GM18502 (cell line): ENCODE measurements around the gene DUSP15.
"Not testable (repeated sequence)": the region's sequence is repeated elsewhere in the genome, so short reads cannot be mapped to it uniquely, and the experiment has no call there.

Source experiments
- ATAC-seq: cut with Tn5 transposase; IDR thresholded peaks from one replicate; pipeline ENCODE4 v1.9.1; 2021; ENCODE audit warnings: mild to moderate bottlenecking; ENCODE audit not compliant: unreplicated experiment, poor library complexity

The DUSP15 gene

DNA sequence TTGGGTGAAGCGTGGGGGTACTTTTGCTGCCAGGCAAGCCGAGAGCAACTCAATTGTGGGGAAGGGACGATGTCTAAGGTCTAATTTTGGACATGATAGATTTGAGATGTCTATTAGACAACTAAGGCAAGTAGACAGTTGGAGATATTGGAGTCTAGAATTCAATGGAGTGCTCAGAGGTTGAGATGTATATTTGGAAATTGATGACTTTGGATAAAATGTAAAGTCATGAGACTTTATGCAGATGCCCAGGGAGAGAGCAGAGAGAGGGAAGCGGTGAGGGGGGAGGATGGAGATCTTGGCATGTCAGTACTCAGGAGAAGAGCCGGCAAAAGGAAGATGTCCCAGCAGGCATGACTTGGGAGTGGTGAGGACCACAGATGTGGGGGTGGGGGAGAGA, 44.3 kb downstream of the DUSP15 start:
- no peak for ATAC-seq

DNA sequence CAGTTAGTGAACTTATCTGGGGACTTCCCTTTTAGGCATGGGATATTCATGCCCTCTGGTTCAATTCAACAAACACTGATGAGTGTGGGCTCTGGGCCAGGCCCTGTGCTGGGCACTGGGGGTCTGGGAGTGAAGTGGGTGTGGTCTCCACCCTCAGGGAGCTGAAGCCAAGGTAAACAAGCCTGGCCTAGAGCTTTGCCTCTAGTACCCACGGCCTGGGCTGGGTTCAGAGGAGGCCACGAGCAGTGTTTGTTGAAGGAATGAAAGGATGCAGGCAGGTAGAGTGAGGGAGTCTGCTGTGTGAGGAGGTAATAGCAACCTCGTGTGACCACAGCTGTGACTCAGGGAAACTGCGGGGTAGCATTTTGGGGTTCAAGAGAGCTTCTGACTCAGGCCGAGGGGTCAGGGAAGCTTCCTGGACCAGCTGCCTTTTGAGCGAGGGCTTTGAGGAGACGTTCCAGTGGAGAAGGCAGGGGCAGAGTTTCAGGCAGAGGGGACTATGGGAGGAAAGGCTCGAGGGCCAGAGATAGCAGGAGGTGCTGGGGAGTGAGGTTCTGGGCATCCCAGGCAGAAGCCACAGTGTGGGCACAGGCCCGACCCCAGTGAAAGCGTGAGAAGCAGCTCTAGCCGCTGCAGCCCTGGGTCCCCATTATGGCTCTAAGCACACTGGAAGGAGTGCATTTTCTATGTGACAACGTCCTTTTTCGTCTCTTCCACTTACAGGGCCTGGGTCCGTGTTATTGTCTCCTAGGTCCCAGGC, 45.6 kb downstream of the DUSP15 start:
- no peak for ATAC-seq

GRCh38 chr20:31824125-31824485, 46.2 kb downstream of the DUSP15 start:
- no peak for ATAC-seq

DNA sequence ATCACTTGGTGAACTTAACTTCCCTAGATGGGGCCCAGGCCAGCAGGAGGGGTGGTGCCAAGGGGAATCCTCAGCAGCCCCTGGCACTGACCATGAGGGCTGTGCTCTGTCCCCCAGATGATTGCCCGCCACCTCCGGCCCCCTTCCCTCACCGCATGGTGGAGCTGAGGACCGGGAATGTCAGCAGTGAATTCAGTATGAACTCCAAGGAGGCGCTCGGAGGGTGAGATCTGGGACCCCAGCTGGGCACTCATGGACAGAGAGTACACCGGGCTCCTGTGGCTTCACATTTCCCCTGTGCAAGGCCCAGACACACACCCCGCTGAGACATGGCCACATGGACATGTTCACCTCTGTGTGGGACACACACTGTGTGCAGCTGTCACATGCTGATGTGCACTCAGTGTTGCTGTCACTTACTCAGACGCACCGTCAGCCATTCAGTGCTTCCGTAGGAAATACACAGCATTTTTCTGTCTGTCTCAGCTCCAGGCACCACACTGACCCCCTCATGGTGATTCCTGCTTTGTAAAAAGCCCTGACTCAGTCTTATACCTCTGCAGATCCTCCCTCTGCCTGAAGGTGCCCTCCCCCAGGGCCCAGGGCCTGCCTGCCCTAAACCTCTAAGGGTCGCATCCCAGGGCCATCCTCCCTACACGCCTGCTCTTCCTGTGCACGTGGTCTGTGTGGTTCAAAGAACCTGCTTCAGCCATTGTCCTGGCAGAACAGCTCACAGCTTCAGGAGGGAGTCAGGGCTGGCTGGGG, 46.8 kb downstream of the DUSP15 start:
- ATAC-seq, result no peak

DNA sequence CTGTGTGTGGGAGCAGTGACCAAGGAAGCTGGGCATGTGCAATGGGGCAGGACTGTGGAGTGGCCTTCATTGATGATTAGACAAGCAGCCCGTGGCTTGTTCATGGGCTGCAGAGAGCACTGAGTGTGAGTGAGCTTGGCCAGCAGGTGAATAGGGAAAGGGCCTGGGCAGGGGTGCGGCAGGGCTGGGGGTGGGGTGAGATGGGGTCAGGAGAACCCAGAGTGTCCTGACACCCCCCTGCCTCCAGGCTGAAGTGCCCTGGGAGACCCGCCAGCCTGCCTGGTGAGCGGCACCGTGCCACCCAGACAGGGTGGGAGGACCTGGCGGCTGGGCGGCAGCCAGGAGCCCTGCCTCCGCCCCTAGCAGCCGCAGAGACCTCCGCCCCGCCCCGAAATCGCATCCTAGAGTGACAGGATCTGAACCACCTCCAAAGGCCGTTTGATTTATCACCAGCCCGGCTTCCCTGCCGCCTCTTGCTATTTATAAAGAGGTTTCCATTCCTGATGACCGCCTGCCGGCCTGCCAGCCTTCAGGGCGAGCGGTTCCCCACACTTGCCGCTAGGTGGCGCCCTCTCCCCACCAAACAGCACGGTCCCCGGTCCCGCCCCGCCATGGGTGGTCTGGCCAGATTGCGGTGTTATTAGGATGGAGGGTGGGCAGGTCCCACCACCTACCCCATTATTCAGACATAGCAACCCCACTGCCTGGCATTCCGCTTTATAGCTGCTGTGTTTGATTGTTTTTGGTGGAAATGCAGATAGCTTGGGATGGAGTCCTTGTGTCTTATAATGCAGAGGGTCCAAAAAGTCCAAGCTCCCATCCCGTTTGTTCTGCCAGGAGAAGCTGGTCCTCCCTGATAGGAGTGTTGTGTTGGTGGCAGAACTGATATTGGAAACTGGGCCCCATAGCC, 47.7 kb downstream of the DUSP15 start:
- peak; percentile 77 for ATAC-seq

GRCh38 chr20:31821427-31821826, 48.9 kb downstream of the DUSP15 start:
- ATAC-seq, result no peak

GRCh38 chr20:31820228-31820627, 50.1 kb downstream of the DUSP15 start:
- ATAC-seq, result no peak

DNA sequence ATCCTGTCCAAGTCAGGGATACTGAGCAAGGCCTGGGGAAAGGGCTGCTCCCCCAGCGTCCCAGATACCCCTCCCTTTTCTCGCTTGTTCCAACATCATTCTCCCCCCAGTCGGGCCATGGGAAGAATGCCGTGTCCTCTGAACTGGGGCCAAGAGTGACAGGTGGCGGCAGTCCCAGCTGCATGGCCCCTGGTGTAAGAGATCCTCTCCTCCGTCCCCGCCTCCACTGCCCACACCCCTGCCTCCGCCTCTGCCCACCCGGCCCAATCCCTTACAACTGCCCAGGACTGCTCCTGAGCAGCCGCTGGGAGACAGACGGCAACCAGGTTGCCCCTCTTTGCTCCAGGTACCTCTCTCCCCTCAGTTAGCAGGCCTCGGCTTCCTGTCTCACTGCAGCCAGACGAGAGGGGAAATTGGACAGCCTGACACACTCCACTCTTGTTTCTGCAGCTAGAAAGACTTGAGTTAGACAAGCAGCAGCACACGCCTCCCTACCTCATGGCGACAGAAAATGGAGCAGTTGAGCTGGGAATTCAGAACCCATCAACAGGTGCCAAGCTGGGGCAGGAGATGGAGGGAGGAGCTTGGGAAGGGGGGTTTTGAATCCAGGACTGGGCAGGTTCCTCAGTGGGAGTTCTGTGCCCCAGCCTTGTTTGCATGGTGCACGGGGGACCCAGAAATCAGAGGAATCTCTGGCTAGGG, 51.1 kb downstream of the DUSP15 start, which contains the start of gene MYLK2:
TSS of gene MYLK2 (plus strand) at position 274 of the 702 bp plus-strand sequence. CDS start at position 499, 225 bp downstream.
- no peak for ATAC-seq

DNA sequence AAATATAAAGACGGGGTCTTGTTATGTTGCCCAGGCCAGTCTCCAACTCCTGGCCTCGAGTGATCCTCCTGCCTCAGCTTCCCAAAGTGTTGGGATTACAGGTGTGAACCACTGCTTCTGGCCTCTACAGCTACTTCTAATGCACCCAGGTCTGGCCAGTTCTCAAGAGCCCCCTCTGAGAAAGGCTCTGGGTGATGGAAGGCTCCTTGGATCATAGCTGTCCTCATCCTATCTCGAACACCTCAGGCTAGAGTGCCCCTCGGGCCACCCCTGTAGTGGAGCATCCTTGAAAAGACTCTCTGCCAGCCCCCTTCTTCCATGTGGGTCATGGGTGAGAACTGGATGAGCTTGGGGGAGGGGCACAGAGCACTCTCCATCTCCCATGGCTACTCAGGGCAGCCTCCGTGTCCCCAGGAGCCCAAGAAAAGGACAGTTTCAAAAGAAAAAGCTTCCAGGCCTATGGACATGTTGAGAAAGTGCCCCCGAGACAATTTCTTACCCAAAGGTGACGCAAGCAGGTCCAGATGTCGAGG, 51.9 kb downstream of the DUSP15 start:
- ATAC-seq, result no peak

DNA sequence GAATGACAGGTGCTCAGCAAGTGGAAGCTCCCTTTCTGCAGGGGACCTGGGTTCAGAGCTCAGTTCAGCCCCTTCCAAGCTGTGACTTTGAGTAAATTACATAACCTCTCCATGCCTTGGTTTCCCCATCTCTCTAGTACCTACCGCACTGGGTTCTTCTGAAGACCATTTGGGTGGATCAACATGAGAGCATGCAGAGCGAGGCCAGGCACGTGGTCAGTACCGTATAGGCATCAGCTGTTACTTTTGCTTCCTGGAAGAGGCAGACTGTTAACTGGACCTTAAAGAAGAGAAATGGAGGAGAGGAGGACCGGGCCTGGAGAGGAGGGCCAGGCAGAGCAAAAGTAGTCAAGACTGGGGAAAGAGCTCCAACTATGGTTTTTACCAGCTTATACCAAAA, 52.9 kb downstream of the DUSP15 start:
- no peak for ATAC-seq

GRCh38 chr20:31816221-31816620, 54.1 kb downstream of the DUSP15 start:
- no peak for ATAC-seq

DNA sequence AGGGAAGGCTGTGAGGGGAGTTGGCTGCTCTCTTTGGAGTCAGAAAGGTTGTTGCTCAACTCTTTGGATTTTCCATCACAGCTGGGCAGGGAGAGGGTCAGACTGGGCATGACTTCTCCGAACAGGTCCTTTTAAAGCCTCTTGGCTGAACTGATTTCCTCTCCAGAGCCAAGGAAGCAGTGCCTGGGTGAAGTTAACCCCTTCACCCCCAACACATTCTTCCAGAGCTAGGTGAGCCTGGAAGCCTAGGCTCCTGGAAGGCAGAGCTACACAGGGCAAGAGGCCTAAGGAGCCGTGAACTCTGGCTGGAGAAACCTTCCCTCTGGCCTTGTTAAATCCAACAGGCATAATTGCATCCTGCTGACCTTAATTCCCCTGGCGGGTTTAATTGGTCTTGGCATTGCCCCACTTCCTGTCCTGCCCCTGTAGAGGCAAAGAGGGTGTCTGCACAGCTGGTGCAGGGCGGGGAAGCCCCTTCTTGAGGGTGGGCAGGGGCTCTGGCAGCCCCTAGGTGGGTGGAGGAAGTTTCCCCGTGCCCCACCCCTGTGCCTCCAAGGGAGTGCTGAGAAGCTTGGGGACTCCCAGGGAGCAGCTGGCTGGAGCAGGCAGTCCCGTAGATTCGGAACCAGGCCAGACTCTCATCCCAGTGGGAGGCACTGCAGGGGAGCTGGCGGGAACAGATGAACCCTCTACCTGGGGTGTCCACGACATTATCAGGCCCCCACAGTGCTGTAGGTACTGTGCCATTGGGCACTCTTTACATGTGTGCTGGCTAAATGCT, 54.7 kb downstream of the DUSP15 start:
- no peak for ATAC-seq

DNA sequence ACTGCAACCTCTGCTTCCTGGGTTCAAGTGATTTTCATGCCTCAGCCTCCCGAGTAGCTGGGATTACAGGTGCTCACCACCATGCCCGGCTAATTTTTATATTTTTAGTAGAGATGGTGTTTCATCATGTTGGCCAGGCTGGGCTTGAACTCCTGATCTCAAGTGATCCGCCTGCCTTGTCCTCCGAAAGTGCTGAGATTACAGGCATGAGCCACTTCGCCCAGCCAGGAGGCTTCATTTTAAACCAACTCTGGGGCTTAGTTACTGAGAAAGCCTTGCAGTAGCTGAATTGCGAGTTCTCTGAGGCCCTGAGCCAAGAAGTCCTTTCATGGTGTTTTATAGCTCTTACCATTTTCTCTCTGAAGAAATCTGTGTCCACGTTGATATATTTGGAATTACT, 56.2 kb downstream of the DUSP15 start:
- not testable (repeated sequence) for ATAC-seq

DNA sequence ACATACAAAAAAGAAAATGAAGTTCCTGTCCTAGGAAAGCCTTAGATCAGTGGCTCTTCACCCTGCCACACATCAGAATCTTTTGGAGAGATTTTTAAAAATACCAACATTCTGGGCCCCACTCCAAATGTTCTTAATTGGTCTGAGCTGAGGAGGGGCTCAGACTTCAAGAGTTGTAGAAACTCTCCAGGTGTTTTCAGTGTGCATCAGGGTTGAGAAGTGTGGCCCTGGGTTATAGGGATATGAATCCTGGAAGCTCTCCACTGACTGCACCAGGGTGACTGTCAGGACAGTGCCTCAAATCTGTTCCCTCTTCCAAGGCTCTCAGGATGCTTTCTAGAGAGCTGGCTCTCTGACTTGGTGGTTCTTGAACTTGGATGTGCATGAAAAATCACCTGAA, 56.7 kb downstream of the DUSP15 start:
- no peak for ATAC-seq

DNA sequence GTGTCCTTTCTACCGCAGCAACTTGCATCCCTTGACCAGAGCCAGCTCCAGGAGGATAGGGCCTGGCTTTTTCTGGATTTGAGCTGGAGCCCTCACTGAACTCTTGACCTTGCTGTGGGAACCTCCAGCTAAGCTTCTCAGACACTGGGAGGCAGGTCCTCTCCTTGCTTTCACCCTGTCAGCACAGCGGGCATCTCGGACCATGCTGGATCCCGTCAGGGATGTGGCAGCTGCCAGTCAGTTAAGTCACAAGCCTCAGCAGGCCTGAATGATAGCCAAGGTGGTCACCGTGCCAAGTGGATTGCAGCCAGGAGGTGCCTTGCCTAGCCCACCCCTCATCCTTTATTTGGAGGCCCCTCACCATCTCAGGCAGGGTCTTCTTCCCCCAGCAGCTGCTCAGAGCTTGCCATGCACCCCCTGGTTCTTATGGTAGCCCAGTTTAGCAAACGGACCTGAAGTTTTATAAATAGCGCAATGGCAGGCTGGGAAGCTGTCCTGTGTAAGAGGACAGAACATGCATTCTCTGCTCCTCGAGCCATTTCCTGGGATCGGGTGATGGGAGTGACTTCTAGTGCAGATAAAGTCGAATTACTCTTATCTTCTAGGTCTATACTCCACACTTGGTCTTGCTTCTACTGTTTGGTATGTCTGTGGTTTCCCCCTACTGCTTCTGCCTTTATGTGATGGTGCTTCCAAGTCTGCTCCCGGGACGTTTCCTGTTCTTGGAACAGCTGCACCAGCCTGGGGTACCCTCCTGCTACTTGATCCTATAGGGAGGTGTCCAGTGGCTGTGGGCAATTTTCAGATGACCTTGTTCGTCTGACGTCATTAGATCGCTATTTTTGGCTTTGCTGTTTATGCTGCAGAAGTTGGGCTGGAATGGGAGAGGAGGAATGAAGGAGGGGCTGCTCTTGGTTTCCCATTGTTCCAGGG, 58.3 kb downstream of the DUSP15 start:
- no peak for ATAC-seq

GRCh38 chr20:31811198-31811597, 59.1 kb downstream of the DUSP15 start:
- no peak for ATAC-seq
